Measurements from ENCODE around the gene COL21A1.

Gene COL21A1

GRCh38 chr6:56040889-56041301 lies 206.5 kb downstream of the COL21A1 start:
- POLR2A ChIA-PET, result no interaction called here
- CTCF ChIA-PET, result no interaction called here
- TF ChIP-seq, protein P1, sequence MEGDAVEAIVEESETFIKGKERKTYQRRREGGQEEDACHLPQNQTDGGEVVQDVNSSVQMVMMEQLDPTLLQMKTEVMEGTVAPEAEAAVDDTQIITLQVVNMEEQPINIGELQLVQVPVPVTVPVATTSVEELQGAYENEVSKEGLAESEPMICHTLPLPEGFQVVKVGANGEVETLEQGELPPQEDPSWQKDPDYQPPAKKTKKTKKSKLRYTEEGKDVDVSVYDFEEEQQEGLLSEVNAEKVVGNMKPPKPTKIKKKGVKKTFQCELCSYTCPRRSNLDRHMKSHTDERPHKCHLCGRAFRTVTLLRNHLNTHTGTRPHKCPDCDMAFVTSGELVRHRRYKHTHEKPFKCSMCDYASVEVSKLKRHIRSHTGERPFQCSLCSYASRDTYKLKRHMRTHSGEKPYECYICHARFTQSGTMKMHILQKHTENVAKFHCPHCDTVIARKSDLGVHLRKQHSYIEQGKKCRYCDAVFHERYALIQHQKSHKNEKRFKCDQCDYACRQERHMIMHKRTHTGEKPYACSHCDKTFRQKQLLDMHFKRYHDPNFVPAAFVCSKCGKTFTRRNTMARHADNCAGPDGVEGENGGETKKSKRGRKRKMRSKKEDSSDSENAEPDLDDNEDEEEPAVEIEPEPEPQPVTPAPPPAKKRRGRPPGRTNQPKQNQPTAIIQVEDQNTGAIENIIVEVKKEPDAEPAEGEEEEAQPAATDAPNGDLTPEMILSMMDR (IDR thresholded peaks at IDR 0.05; ENCODE audit: control extremely low read depth, extremely low read depth, low read depth, missing control alignments), result no peak
- DNase-seq (ENCODE audit: extremely low spot score), result no peak

DNA sequence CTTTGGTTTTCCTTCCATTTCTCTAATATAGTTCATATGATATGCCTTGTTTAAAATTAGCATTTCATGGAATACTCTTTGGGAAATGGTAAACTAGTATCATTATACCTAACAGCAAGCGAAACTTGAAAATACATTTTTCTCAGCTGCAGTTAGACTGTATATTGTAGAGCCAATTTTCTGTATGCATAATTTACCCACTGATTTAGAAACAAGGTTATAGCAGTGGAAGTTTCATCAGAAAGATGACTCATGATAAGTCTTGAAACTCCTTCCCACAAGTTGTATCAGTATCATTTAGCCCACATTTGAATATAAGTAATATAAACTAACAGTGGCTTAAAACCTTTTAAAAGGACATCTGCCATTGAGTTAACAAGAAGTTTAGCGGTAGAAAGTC lies 207.2 kb downstream of the COL21A1 start:
- TF ChIP-seq, protein P1 (IDR thresholded peaks at IDR 0.05; ENCODE audit: control extremely low read depth, extremely low read depth, low read depth, missing control alignments), result no peak
- POLR2A ChIA-PET, result no interaction called here
- CTCF ChIA-PET, result no interaction called here
- DNase-seq (ENCODE audit: extremely low spot score), result no peak

GRCh38 chr6:56038764-56039163 lies 208.6 kb downstream of the COL21A1 start:
- ChIA-PET CTCF (no interaction called here), POLR2A (no interaction called here)
- TF ChIP-seq, protein P1 (IDR thresholded peaks at IDR 0.05; ENCODE audit: control extremely low read depth, extremely low read depth, low read depth, missing control alignments), result no peak
- no peak for DNase-seq (ENCODE audit: extremely low spot score)

DNA sequence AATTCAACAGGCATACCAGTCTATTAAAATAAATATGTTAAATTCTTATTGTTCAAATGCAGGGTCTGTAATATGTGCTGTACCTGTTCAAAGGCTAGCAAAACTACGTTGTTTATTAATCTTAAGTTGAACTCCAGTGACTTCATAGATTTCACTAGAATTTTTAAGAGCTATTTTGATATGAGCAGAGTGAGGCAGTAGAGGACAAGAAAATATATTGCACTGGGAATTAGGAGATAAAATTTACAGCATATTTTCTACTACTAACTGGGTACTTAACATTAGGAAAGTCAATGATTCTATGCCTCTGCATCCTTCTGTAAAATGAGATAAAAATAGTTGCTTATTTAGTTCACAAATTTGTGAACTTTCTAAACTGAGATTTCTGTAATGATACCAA lies 209.8 kb downstream of the COL21A1 start:
- POLR2A ChIA-PET, result no interaction called here
- CTCF ChIA-PET, result interaction anchor here (1.6 kb wide), 1 partner anchor 13 kb away, joined by 4 read pairs; no protein-coding TSS in a partner anchor
- TF ChIP-seq, protein P1 (IDR thresholded peaks at IDR 0.05; ENCODE audit: control extremely low read depth, extremely low read depth, low read depth, missing control alignments), result no peak
- no peak for DNase-seq (ENCODE audit: extremely low spot score)

GRCh38 chr6:56036916-56037600 lies 210.3 kb downstream of the COL21A1 start:
- no peak for DNase-seq (ENCODE audit: extremely low spot score)
- TF ChIP-seq, protein P1 (IDR thresholded peaks at IDR 0.05; ENCODE audit: control extremely low read depth, extremely low read depth, low read depth, missing control alignments), result no peak
- ChIA-PET POLR2A (no interaction called here), CTCF (interaction anchor here (1.3 to 1.6 kb wide), 2 partner anchors 13 to 42 kb away, joined by 3 to 4 read pairs; no protein-coding TSS in a partner anchor)

DNA sequence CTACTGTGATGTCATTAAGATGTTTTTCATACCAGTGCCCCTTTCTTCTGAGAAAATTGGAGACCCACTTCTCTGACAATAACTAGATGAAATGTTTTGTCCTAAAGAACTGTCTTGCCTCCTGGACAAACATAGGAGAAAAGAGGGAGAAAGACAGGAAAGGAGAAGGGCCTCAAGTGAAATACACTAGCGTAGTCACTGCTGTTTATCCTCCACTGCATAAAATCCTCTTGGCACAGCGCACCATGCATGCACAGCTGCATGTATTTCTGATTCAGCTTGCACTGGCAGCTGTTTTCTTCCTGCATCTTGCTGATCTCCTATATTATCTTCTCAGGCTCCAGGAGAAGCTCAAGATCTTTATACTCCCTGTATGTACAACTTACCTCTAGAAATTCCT lies 214.0 kb downstream of the COL21A1 start:
- CTCF ChIA-PET, result no interaction called here
- DNase-seq (ENCODE audit: extremely low spot score), result no peak
- TF ChIP-seq, protein P1 (IDR thresholded peaks at IDR 0.05; ENCODE audit: control extremely low read depth, extremely low read depth, low read depth, missing control alignments), result no peak
- POLR2A ChIA-PET, result no interaction called here
